Endodermal cell (in vitro differentiated cells): ENCODE measurements around the gene HOTAIR. TPM values are rescaled to one million over a fixed set of nuclear protein-coding genes. Genes with fewer than 3 reads are reported as not detected.
A peak's percentile ranks its signal among the peaks of the same experiment; 100 is the strongest.

Experiments used
- DNase-seq: peaks from one replicate; pipeline ENCODE4 v3.0.0-alpha.2; 2017
- H3K27ac ChIP-seq: 2 replicates; pipeline ENCODE4 v1.5.1; 2013; ENCODE audit warnings: mild to moderate bottlenecking, low read depth, low read length, moderate library complexity
- H3K27me3 ChIP-seq: 2 replicates; pipeline ENCODE4 v1.6.1; 2013; ENCODE audit warnings: mild to moderate bottlenecking, low read length, moderate library complexity; ENCODE audit not compliant: insufficient read depth, control insufficient read depth, poor library complexity, severe bottlenecking
- H3K36me3 ChIP-seq: 2 replicates; pipeline ENCODE4 v1.7.0; 2013; ENCODE audit warnings: mild to moderate bottlenecking, low read length, moderate library complexity; ENCODE audit not compliant: control insufficient read depth, insufficient read depth
- H3K4me1 ChIP-seq: one replicate; pipeline ENCODE4 v1.7.0; 2013; ENCODE audit warnings: low read length; ENCODE audit not compliant: control insufficient read depth, insufficient read depth
- H3K4me3 ChIP-seq: 2 replicates; pipeline ENCODE4 v1.5.1; 2013; ENCODE audit warnings: mild to moderate bottlenecking, low read length, moderate library complexity
- H3K9ac ChIP-seq: 2 replicates; pipeline ENCODE4 v1.6.1; 2013; ENCODE audit warnings: mild to moderate bottlenecking, low read length, moderate library complexity; ENCODE audit not compliant: poor library complexity, severe bottlenecking; ENCODE audit errors: extremely low read depth
- H3K9me3 ChIP-seq: 2 replicates; pipeline ENCODE4 v1.6.1; 2013; ENCODE audit warnings: mild to moderate bottlenecking, low read length, moderate library complexity; ENCODE audit not compliant: control insufficient read depth
- H3K27ac Mint-ChIP-seq: 2 replicates; pipeline ENCODE4 v1.8.0; 2020; ENCODE audit warnings: mixed read lengths
- H3K27me3 Mint-ChIP-seq: 2 replicates; pipeline ENCODE4 v1.8.0; 2021; ENCODE audit warnings: mild to moderate bottlenecking, mixed read lengths; ENCODE audit not compliant: insufficient read depth
- H3K36me3 Mint-ChIP-seq: 2 replicates; pipeline ENCODE4 v1.8.0; 2020; ENCODE audit warnings: low read depth, mixed read lengths
- H3K4me1 Mint-ChIP-seq: 2 replicates; pipeline ENCODE4 v1.8.0; 2020; ENCODE audit warnings: mixed read lengths
- H3K4me3 Mint-ChIP-seq: 2 replicates; pipeline ENCODE4 v1.8.0; 2020; ENCODE audit warnings: mild to moderate bottlenecking, moderate library complexity, mixed read lengths
- H3K9me3 Mint-ChIP-seq: 2 replicates; pipeline ENCODE4 v1.8.0; 2020; ENCODE audit warnings: mild to moderate bottlenecking, mixed read lengths
- CTCF ChIP-seq: fragments of 200-600 bp; sonication (generic); conservative IDR thresholded peaks from 2 replicates; pipeline ENCODE4 v1.5.0; 2021; ENCODE audit warnings: antibody characterized with exemption, mild to moderate bottlenecking
- WGBS, 2 experiments: methylation state at CpG; one replicate each; pipeline versions ENCODE4 v1.1.5 to v1.1.7; 2013; ENCODE audit warnings: missing lambda C conversion rate in 2 of 2, mixed read lengths in 1 of 2; ENCODE audit not compliant: insufficient coverage in 1 of 2, insufficient read length in 1 of 2; 5-methylcytosine and 5-hydroxymethylcytosine counted together
- total RNA-seq, 2 donors: library from RNA; stranded (reverse); fragmentation: NEBNext Ultra II Directional in 1 of 2; extraction: Animal tissue kit (Norgen Biotek cat#: 25700) in 1 of 2; gene quantifications; 2 replicates in 1 of 2; 3 replicates in 1 of 2; pipeline ENCODE4 v1.2.1, GENCODE V29; 2021

HOTAIR gene
- total RNA-seq, 2 donors from 2014 or later: not detected

GRCh38 chr12:54021432-54022013, 46.8 kb upstream of the HOTAIR start:
- Histone ChIP-seq H3K27ac (peak overlapping the region; percentile 5), H3K9ac (no peak overlapping the region), H3K36me3 (no peaks in the 10 kb centered on the region), H3K4me1 (no peaks in the 10 kb centered on the region), H3K9me3 (no peaks in the 10 kb centered on the region), H3K27me3 (peaks cover 100% of the 10 kb centered on the region), H3K4me3 (no peak overlapping the region)
- peaks cover 99% of the 10 kb centered on the region for H3K27me3 Mint-ChIP-seq
- no peak overlapping the region for H3K4me3 Mint-ChIP-seq
- H3K27ac Mint-ChIP-seq: no peak overlapping the region
- peak; percentile 94 for DNase-seq
- peaks cover 15% of the 10 kb centered on the region for H3K4me1 Mint-ChIP-seq
- TF ChIP-seq CTCF: peak; percentile 65
- no peaks in the 10 kb centered on the region for H3K9me3 Mint-ChIP-seq
- H3K36me3 Mint-ChIP-seq: no peaks in the 10 kb centered on the region
- WGBS, 2 experiments: 0 to 7% methylated on average over 2 to 16 of the region's 16 CpGs

GRCh38 chr12:54020591-54021405, 46.0 kb upstream of the HOTAIR start:
- H3K27ac Mint-ChIP-seq: no peak overlapping the region
- 18 to 24% methylated on average over 17 to 23 of the region's 23 CpGs for WGBS, 2 experiments
- DNase-seq: peak; percentile 75
- Histone ChIP-seq H3K27me3 (peaks cover 100% of the 10 kb centered on the region), H3K4me1 (no peaks in the 10 kb centered on the region), H3K27ac (peak overlapping the region; percentile 5), H3K9me3 (no peaks in the 10 kb centered on the region), H3K4me3 (no peak overlapping the region), H3K9ac (no peak overlapping the region), H3K36me3 (no peaks in the 10 kb centered on the region)
- H3K36me3 Mint-ChIP-seq: no peaks in the 10 kb centered on the region
- TF ChIP-seq CTCF: no peak
- no peak overlapping the region for H3K4me3 Mint-ChIP-seq
- no peaks in the 10 kb centered on the region for H3K9me3 Mint-ChIP-seq
- H3K4me1 Mint-ChIP-seq: peaks cover 15% of the 10 kb centered on the region
- peaks cover 99% of the 10 kb centered on the region for H3K27me3 Mint-ChIP-seq

DNA sequence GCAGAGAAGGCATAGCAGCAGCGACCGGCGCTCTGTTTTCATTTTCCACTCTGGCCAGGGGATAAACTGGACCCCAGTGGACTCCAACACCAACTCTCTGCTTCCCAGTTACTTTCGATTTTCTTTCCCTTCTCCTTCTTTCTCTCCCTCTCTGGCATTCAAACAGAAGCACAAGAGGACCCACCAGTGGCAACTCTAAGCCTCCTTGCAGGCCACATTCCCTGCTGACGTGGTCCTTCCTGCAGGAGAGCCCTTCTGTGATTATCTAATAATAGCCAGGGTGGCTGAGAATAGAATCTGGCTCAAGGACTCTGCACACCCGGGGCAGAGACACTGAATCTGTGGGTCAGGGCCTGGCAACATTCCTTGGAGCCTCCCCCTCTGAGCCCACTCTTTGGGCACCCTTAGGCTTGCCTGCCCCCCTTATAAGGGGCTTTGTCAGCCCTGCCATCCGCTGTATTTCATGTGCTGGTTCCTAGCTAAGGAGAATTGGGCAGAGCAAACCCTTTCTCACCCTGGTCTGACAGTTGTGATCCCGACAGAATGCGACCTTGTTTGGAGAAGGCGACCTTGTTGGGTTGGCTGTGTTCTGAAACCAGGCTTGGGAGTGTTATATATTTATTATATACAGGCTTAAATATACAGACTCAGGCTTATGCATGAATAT, 45.3 kb upstream of the HOTAIR start:
- H3K27ac ChIP-seq: no peak overlapping the region
- no peak overlapping the region for H3K4me3 ChIP-seq
- H3K27ac Mint-ChIP-seq: no peak overlapping the region
- peaks cover 100% of the 10 kb centered on the region for H3K27me3 ChIP-seq
- no peaks in the 10 kb centered on the region for H3K36me3 ChIP-seq
- no peaks in the 10 kb centered on the region for H3K9me3 Mint-ChIP-seq
- no peaks in the 10 kb centered on the region for H3K9me3 ChIP-seq
- no peak for TF ChIP-seq CTCF
- H3K4me1 ChIP-seq: no peaks in the 10 kb centered on the region
- DNase-seq: peak; percentile 49
- H3K9ac ChIP-seq: no peak overlapping the region
- H3K4me1 Mint-ChIP-seq: peaks cover 15% of the 10 kb centered on the region
- peaks cover 99% of the 10 kb centered on the region for H3K27me3 Mint-ChIP-seq
- no peak overlapping the region for H3K4me3 Mint-ChIP-seq
- WGBS, 2 experiments: 5 to 17% methylated on average over 4 to 10 of the region's 10 CpGs
- H3K36me3 Mint-ChIP-seq: no peaks in the 10 kb centered on the region
